ENCODE data around the gene ZBED2. TPM values are rescaled to one million over a fixed set of nuclear protein-coding genes. Genes with fewer than 3 reads are reported as not detected.

The ZBED2 gene
- total RNA-seq, 1 donor from 2014 or later = 1.0 TPM

- no peak for DNase-seq (ENCODE audit: low read depth)
- peak; percentile 50 for TF ChIP-seq CTCF (IDR thresholded peaks at IDR 0.05; ENCODE audit: insufficient read depth, low read length, poor library complexity, severe bottlenecking)
- H3K36me3 ChIP-seq (ENCODE audit: control insufficient read depth, insufficient read depth, low read length) = no peaks in the 10 kb centered on the region
- no peak overlapping the region for H3K4me3 ChIP-seq (ENCODE audit: low read depth, low read length)
- no peaks in the 10 kb centered on the region for H3K27me3 ChIP-seq (ENCODE audit: control insufficient read depth, insufficient read depth, low read length)
Measured at GRCh38 chr3:111621535-111621934, 26.4 kb upstream of the ZBED2 start.

- no peak for DNase-seq (ENCODE audit: low read depth)
- no peaks in the 10 kb centered on the region for H3K27me3 ChIP-seq (ENCODE audit: control insufficient read depth, insufficient read depth, low read length)
- H3K4me3 ChIP-seq (ENCODE audit: low read depth, low read length) = no peak overlapping the region
- H3K36me3 ChIP-seq (ENCODE audit: control insufficient read depth, insufficient read depth, low read length) = no peaks in the 10 kb centered on the region
- no peak for TF ChIP-seq CTCF (IDR thresholded peaks at IDR 0.05; ENCODE audit: insufficient read depth, low read length, poor library complexity, severe bottlenecking)
Measured at GRCh38 chr3:111619833-111620232, 24.7 kb upstream of the ZBED2 start.

GRCh38 chr3:111618945-111619344 lies 23.8 kb upstream of the ZBED2 start:
- TF ChIP-seq CTCF (IDR thresholded peaks at IDR 0.05; ENCODE audit: insufficient read depth, low read length, poor library complexity, severe bottlenecking) = no peak
- no peaks in the 10 kb centered on the region for H3K36me3 ChIP-seq (ENCODE audit: control insufficient read depth, insufficient read depth, low read length)
- DNase-seq (ENCODE audit: low read depth) = no peak
- no peak overlapping the region for H3K4me3 ChIP-seq (ENCODE audit: low read depth, low read length)
- H3K27me3 ChIP-seq (ENCODE audit: control insufficient read depth, insufficient read depth, low read length) = no peaks in the 10 kb centered on the region

- DNase-seq (ENCODE audit: low read depth) = no peak
- Histone ChIP-seq H3K36me3 (ENCODE audit: control insufficient read depth, insufficient read depth, low read length) (no peaks in the 10 kb centered on the region), H3K27me3 (ENCODE audit: control insufficient read depth, insufficient read depth, low read length) (no peaks in the 10 kb centered on the region), H3K4me3 (ENCODE audit: low read depth, low read length) (no peak overlapping the region)
- no peak for TF ChIP-seq CTCF (IDR thresholded peaks at IDR 0.05; ENCODE audit: insufficient read depth, low read length, poor library complexity, severe bottlenecking)
Measured at GRCh38 chr3:111617912-111618601, 22.9 kb upstream of the ZBED2 start.

GRCh38 chr3:111617406-111617805 lies 22.3 kb upstream of the ZBED2 start:
- no peak for DNase-seq (ENCODE audit: low read depth)
- H3K4me3 ChIP-seq (ENCODE audit: low read depth, low read length) = no peak overlapping the region
- no peaks in the 10 kb centered on the region for H3K27me3 ChIP-seq (ENCODE audit: control insufficient read depth, insufficient read depth, low read length)
- no peak for TF ChIP-seq CTCF (IDR thresholded peaks at IDR 0.05; ENCODE audit: insufficient read depth, low read length, poor library complexity, severe bottlenecking)
- no peaks in the 10 kb centered on the region for H3K36me3 ChIP-seq (ENCODE audit: control insufficient read depth, insufficient read depth, low read length)

Measured in kidney epithelial cell (primary cell).